HG03139 (cell line): ENCODE measurements around the gene TRMT1L.
"Not testable (repeated sequence)": the region's sequence is repeated elsewhere in the genome, so short reads cannot be mapped to it uniquely, and the experiment has no call there.

ENCODE experiments used
- ATAC-seq: cut with Tn5 transposase; IDR thresholded peaks from one replicate; pipeline ENCODE4 v1.9.1; 2021; ENCODE audit not compliant: unreplicated experiment

The TRMT1L gene

GRCh38 chr1:185156854-185157598 is at the start of gene TRMT1L, which contains the start of gene SWT1:
Gene TRMT1L (minus strand): TSS chr1:185156953. CDS start chr1:185156712, 241 bp downstream.
Gene SWT1 (plus strand): TSS chr1:185157167. CDS start chr1:185160842, 3,675 bp downstream.
- ATAC-seq: peak; percentile 92

- no peak for ATAC-seq
Observed at GRCh38 chr1:185200889-185201288, 44.1 kb upstream of the TRMT1L start.

- ATAC-seq: not testable (repeated sequence)
Observed at GRCh38 chr1:185198712-185199111, 42.0 kb upstream of the TRMT1L start.

- ATAC-seq: no peak
Observed at GRCh38 chr1:185193756-185194155, 37.0 kb upstream of the TRMT1L start.

GRCh38 chr1:185170291-185170848 is 13.6 kb upstream of the TRMT1L start:
- peak; percentile 87 for ATAC-seq

- no peak for ATAC-seq
Observed at GRCh38 chr1:185166106-185166505, 9.4 kb upstream of the TRMT1L start.

- ATAC-seq: no peak
Observed at GRCh38 chr1:185162491-185162890, 5.7 kb upstream of the TRMT1L start.

GRCh38 chr1:185159966-185160365 is 3.2 kb upstream of the TRMT1L start:
- ATAC-seq: no peak

- no peak for ATAC-seq
Observed at GRCh38 chr1:185158800-185159199, 2.0 kb upstream of the TRMT1L start.

GRCh38 chr1:185157599-185158412 is 1.1 kb upstream of the TRMT1L start:
- ATAC-seq: no peak

GRCh38 chr1:185156288-185156853 is 382 bp downstream of the TRMT1L start:
- peak; percentile 24 for ATAC-seq

- no peak for ATAC-seq
Observed at GRCh38 chr1:185155600-185156287, 1.0 kb downstream of the TRMT1L start.

GRCh38 chr1:185154912-185155513 is 1.7 kb downstream of the TRMT1L start:
- ATAC-seq: no peak

- ATAC-seq: no peak
Observed at GRCh38 chr1:185152187-185152767, 4.5 kb downstream of the TRMT1L start.

GRCh38 chr1:185151215-185151614 is 5.5 kb downstream of the TRMT1L start:
- ATAC-seq: no peak

- no peak for ATAC-seq
Observed at GRCh38 chr1:185144233-185144632, 12.5 kb downstream of the TRMT1L start.

GRCh38 chr1:185139246-185139645 is 17.5 kb downstream of the TRMT1L start:
- ATAC-seq: no peak

GRCh38 chr1:185137896-185138545 is 18.7 kb downstream of the TRMT1L start:
- no peak for ATAC-seq

- no peak for ATAC-seq
Observed at GRCh38 chr1:185132534-185132933, 24.2 kb downstream of the TRMT1L start.
